GM23338 (cell line): ENCODE measurements around the gene CDON. TPM values are rescaled to one million over a fixed set of nuclear protein-coding genes. Genes with fewer than 3 reads are reported as not detected.

Experiments
- ATAC-seq: fragments of 200-7000 bp; cut with Tn5 transposase; 3 replicates; pipeline ENCODE4 v1.9.1; 2020
- DNase-seq: peaks from one replicate; pipeline ENCODE4 v3.0.0-alpha.2; 2015; ENCODE audit warnings: low spot score
- H2AFZ ChIP-seq: fragments of 200-600 bp; sonication (generic); 2 replicates; pipeline ENCODE4 v1.8.0; 2016; ENCODE audit warnings: antibody characterized with exemption, mild to moderate bottlenecking, moderate library complexity
- H3F3A ChIP-seq: fragments of 200-600 bp; sonication (generic); replicated peaks from 2 replicates; pipeline ENCODE4 v1.8.0; 2017; ENCODE audit warnings: antibody characterized with exemption, mixed run types, low read depth
- H3K27ac ChIP-seq: fragments of 200-600 bp; sonication (generic); 2 replicates; pipeline ENCODE4 v1.6.1; 2016; ENCODE audit warnings: low read depth
- H3K27me3 ChIP-seq: fragments of 200-600 bp; sonication (generic); 2 replicates; pipeline ENCODE4 v1.8.0; 2016; ENCODE audit warnings: mild to moderate bottlenecking, mixed run types, moderate library complexity; ENCODE audit not compliant: insufficient read depth
- H3K36me3 ChIP-seq: fragments of 200-600 bp; sonication (generic); 2 replicates; pipeline ENCODE4 v1.8.0; 2016; ENCODE audit warnings: mild to moderate bottlenecking; ENCODE audit not compliant: insufficient read depth
- H3K4me1 ChIP-seq: fragments of 200-600 bp; sonication (generic); 2 replicates; pipeline ENCODE4 v1.8.0; 2016; ENCODE audit warnings: mild to moderate bottlenecking, moderate library complexity; ENCODE audit not compliant: insufficient read depth
- H3K4me2 ChIP-seq: fragments of 200-600 bp; sonication (generic); 2 replicates; pipeline ENCODE4 v1.7.1; 2017; ENCODE audit warnings: mixed run types
- H3K4me3 ChIP-seq: fragments of 200-600 bp; sonication (generic); 2 replicates; pipeline ENCODE4 v1.6.1; 2016; ENCODE audit warnings: mixed run types
- H3K79me2 ChIP-seq: fragments of 200-600 bp; sonication (generic); replicated peaks from 2 replicates; pipeline ENCODE4 v1.8.0; 2017; ENCODE audit warnings: mild to moderate bottlenecking; ENCODE audit not compliant: insufficient read depth
- H3K9me2 ChIP-seq: fragments of 200-600 bp; sonication (generic); 2 replicates; pipeline ENCODE4 v1.8.0; 2017; ENCODE audit not compliant: insufficient read depth
- H4K20me1 ChIP-seq: fragments of 200-600 bp; sonication (generic); replicated peaks from 2 replicates; pipeline ENCODE4 v1.8.0; 2017; ENCODE audit warnings: mild to moderate bottlenecking; ENCODE audit not compliant: insufficient read depth
- H3K27ac Mint-ChIP-seq: 2 replicates; pipeline ENCODE4 v1.8.0; 2020; ENCODE audit warnings: inconsistent platforms, mild to moderate bottlenecking, moderate library complexity, mixed read lengths
- H3K27me3 Mint-ChIP-seq: 3 replicates; pipeline ENCODE4 v1.8.0; 2022; ENCODE audit warnings: low read depth, mild to moderate bottlenecking, moderate library complexity, mixed read lengths, inconsistent platforms; ENCODE audit not compliant: insufficient read depth, poor library complexity
- H3K36me3 Mint-ChIP-seq: 3 replicates; pipeline ENCODE4 v1.8.0; 2021; ENCODE audit warnings: low read depth, mild to moderate bottlenecking, inconsistent platforms, moderate library complexity, mixed read lengths
- H3K4me1 Mint-ChIP-seq: 3 replicates; pipeline ENCODE4 v1.8.0; 2020; ENCODE audit warnings: mild to moderate bottlenecking, inconsistent platforms, mixed read lengths
- H3K4me3 Mint-ChIP-seq: 3 replicates; pipeline ENCODE4 v1.8.0; 2021; ENCODE audit warnings: moderate library complexity, mild to moderate bottlenecking, inconsistent platforms, mixed read lengths
- H3K9me3 Mint-ChIP-seq: 3 replicates; pipeline ENCODE4 v1.8.0; 2020; ENCODE audit warnings: moderate library complexity, mild to moderate bottlenecking, inconsistent platforms, mixed read lengths
- CREB1 ChIP-seq: fragments of 250-450 bp; sonication (Bioruptor Pico); IDR thresholded peaks from 2 replicates; pipeline ENCODE4 v1.5.0; 2020; ENCODE audit warnings: low read depth, mild to moderate bottlenecking, moderate library complexity
- EZH2phosphoT487 ChIP-seq: fragments of 200-600 bp; sonication (generic); IDR thresholded peaks from one replicate; pipeline ENCODE4 v1.8.1; 2018; ENCODE audit warnings: antibody characterized with exemption; ENCODE audit not compliant: unreplicated experiment
- JUNB ChIP-seq: IDR thresholded peaks from one replicate; pipeline ENCODE4 v1.6.1; 2016; ENCODE audit warnings: antibody characterized with exemption; ENCODE audit not compliant: unreplicated experiment
- NANOG ChIP-seq: IDR thresholded peaks from 2 replicates; pipeline ENCODE4 v1.6.1; 2016; ENCODE audit warnings: antibody characterized with exemption, borderline replicate concordance
- POLR2AphosphoS5 ChIP-seq: IDR thresholded peaks from 2 replicates; pipeline ENCODE4 v1.6.1; 2016; ENCODE audit warnings: antibody characterized with exemption, low read depth
- STAT1 ChIP-seq: IDR thresholded peaks from one replicate; pipeline ENCODE4 v1.6.1; 2016; ENCODE audit warnings: antibody characterized with exemption; ENCODE audit not compliant: unreplicated experiment
- ZNF114 ChIP-seq: fragments of 250-450 bp; sonication (Bioruptor Pico); IDR thresholded peaks from 2 replicates; pipeline ENCODE4 v1.5.0; 2020; ENCODE audit warnings: mild to moderate bottlenecking, moderate library complexity
- ZNF462 ChIP-seq: fragments of 250-450 bp; sonication (Bioruptor Pico); IDR thresholded peaks from 2 replicates; pipeline ENCODE4 v1.5.0; 2020; ENCODE audit warnings: mild to moderate bottlenecking, moderate library complexity
- polyA plus RNA-seq: library from polyadenylated mRNA; unstranded; fragments of >200 nt; fragmentation: Nextera tagmentation; extraction: Ambion mirVana; gene quantifications from 2 replicates; pipeline ENCODE4 v1.2.1, GENCODE V29; 2016
- total RNA-seq: library from RNA; depleted of rRNA; stranded (reverse); fragments of >200 nt; shearing (Covaris generic); gene quantifications from 2 replicates; pipeline ENCODE4 v1.2.3, GENCODE V29; 2014

The CDON gene
- total and polyA plus RNA-seq, 2 experiments from 2014 or later: 4.1 to 35.5 TPM

GRCh38 chr11:126034039-126034932 lies 28.4 kb downstream of the CDON start (continued):
- TF ChIP-seq ZNF462 (CRISPR knock-in tag): no peak

GRCh38 chr11:126032375-126032774 lies 30.3 kb downstream of the CDON start:
- Histone ChIP-seq H2AFZ (no peak overlapping the region), H3F3A (no peaks in the 10 kb centered on the region), H3K27ac (no peak overlapping the region), H4K20me1 (no peaks in the 10 kb centered on the region), H3K4me1 (peaks cover 13% of the 10 kb centered on the region; the same call in 1 of the 2 replicates), H3K9me2 (no peaks in the 10 kb centered on the region), H3K4me2 (no peak overlapping the region), H3K4me3 (no peak overlapping the region), H3K36me3 (no peaks in the 10 kb centered on the region), H3K27me3 (no peaks in the 10 kb centered on the region), H3K79me2 (0 out of 2 replicates have a peak, but pooled peaks cover 4% of the 10 kb centered on the region)
- H3K27me3 Mint-ChIP-seq: no peaks in the 10 kb centered on the region
- no peak overlapping the region for H3K4me3 Mint-ChIP-seq
- no peak for DNase-seq
- ATAC-seq: no peak
- H3K27ac Mint-ChIP-seq: no peak overlapping the region
- H3K36me3 Mint-ChIP-seq: no peaks in the 10 kb centered on the region; the same call in 1 of the 3 replicates
- no peaks in the 10 kb centered on the region for H3K9me3 Mint-ChIP-seq
- peaks cover 25% of the 10 kb centered on the region for H3K4me1 Mint-ChIP-seq
- TF ChIP-seq POLR2AphosphoS5 (no peak), CREB1 (CRISPR knock-in tag) (no peak), ZNF462 (CRISPR knock-in tag) (no peak), NANOG (no peak), STAT1 (no peak), ZNF114 (CRISPR knock-in tag) (no peak), EZH2phosphoT487 (no peak), JUNB (no peak)
